ENCODE results near the gene ZNF836. TPM values are rescaled to one million over a fixed set of nuclear protein-coding genes. Genes with fewer than 3 reads are reported as not detected.

Gene ZNF836
- total and polyA plus RNA-seq, 2 donors (not counting 3 experiments of a cell fraction or from before 2014, with no cell fraction given): 2.1 to 9.3 TPM

- TF ChIP-seq POLR2A (IDR thresholded peaks at IDR 0.05; ENCODE audit: low read depth, low read length): peak; percentile 18
- TF ChIP-seq MYC (IDR thresholded peaks at IDR 0.05; ENCODE audit: low read depth, low read length): no peak
- no peak for TF ChIP-seq JUN (IDR thresholded peaks at IDR 0.05; ENCODE audit: borderline replicate concordance, insufficient read depth, insufficient read length, low read depth)
- intact Hi-C loops (cut with micrococcal nuclease) (loop anchor here (5.0 kb wide), 2 partner anchors 45 to 165 kb away; partner anchors contain the start of gene ZNF614), dilution Hi-C loops (cut with MboI; ENCODE audit: extremely low pct_ligation_motif_present, low sequenced_read_pairs) (no loop called here)
- CTCF ChIA-PET: no interaction called here
- no peak overlapping the region for H3K27ac ChIP-seq (ENCODE audit: insufficient read depth, low read depth, low read length)
- BruUV-seq (replicated peaks): no TSS peak
- no peak for FAIRE-seq
- peaks cover 16% of the 10 kb centered on the region for H3K4me1 ChIP-seq (ENCODE audit: control insufficient read depth, extremely low read depth, insufficient read depth, low read length)
- no peaks in the 10 kb centered on the region for H3K9me3 ChIP-seq (replicated peaks; ENCODE audit: control insufficient read depth, insufficient read depth, low read length)
- peaks cover 67% of the 10 kb centered on the region for H3K79me2 ChIP-seq (ENCODE audit: control insufficient read depth, insufficient read depth, low read length)
- H3K27me3 ChIP-seq (ENCODE audit: control insufficient read depth in 2 of 2, insufficient read depth in 2 of 2, low read length in 2 of 2): no peaks in the 10 kb centered on the region
- no peaks in the 10 kb centered on the region for H3K9me1 ChIP-seq (replicated peaks; ENCODE audit: control insufficient read depth, extremely low read depth, insufficient read depth, low read length)
- no peak overlapping the region for H3K4me2 ChIP-seq (ENCODE audit: insufficient read depth, low read length)
- H2AFZ ChIP-seq (ENCODE audit: low read depth, low read length): no peak overlapping the region
- POLR2A ChIA-PET: interaction anchor here (0.7 kb wide), 1 partner anchor 10 kb away, joined by 4 read pairs; no protein-coding TSS in a partner anchor
- H3K9ac ChIP-seq (replicated peaks; ENCODE audit: extremely low read depth, insufficient read depth, low read length): no peak overlapping the region
- no peak for DNase-seq (ENCODE audit: low read depth, low spot score)
- no peak overlapping the region for H3K4me3 ChIP-seq (replicated peaks in 1 of 3; ENCODE audit: insufficient read depth in 1 of 3, low read depth in 1 of 3, low read length in 3 of 3)
- H3K36me3 ChIP-seq (ENCODE audit: control insufficient read depth in 2 of 2, extremely low read depth in 1 of 2, insufficient read depth in 2 of 2, low read length in 2 of 2): peaks cover 4 to 12% of the 10 kb centered on the region in 2 experiments
- no peaks in the 10 kb centered on the region for H4K20me1 ChIP-seq (replicated peaks; ENCODE audit: control insufficient read depth, extremely low read depth, insufficient read depth, low read length)
Observed at GRCh38 chr19:52191951-52192350, 20.5 kb upstream of the ZNF836 start.

GRCh38 chr19:52191389-52191788, 20.0 kb upstream of the ZNF836 start:
- no peak for TF ChIP-seq GATA2 (IDR thresholded peaks at IDR 0.05; ENCODE audit: insufficient read depth, insufficient read length, low read depth, low read length)
- no peak for TF ChIP-seq CTCF (IDR thresholded peaks at IDR 0.05; ENCODE audit: extremely low read depth in 1 of 2, insufficient read depth in 1 of 2, low read depth in 1 of 2, low read length in 2 of 2)
- no peak for TF ChIP-seq POLR2A (IDR thresholded peaks at IDR 0.05; ENCODE audit: low read depth, low read length)
- TF ChIP-seq FOS (IDR thresholded peaks at IDR 0.05; ENCODE audit: borderline replicate concordance, insufficient read depth, low read length): no peak
- no peak for TF ChIP-seq JUN (IDR thresholded peaks at IDR 0.05; ENCODE audit: borderline replicate concordance, insufficient read depth, insufficient read length, low read depth)
- no peak for TF ChIP-seq MYC (IDR thresholded peaks at IDR 0.05; ENCODE audit: low read depth, low read length)
- TF ChIP-seq MAX (IDR thresholded peaks at IDR 0.05; ENCODE audit: insufficient read depth, insufficient read length): no peak
- TF ChIP-seq POLR2AphosphoS5 (IDR thresholded peaks at IDR 0.05; ENCODE audit: insufficient read depth, low read depth, low read length): no peak
- dilution Hi-C loops (cut with MboI; ENCODE audit: extremely low pct_ligation_motif_present, low sequenced_read_pairs) (no loop called here), intact Hi-C loops (cut with micrococcal nuclease) (loop anchor here (5.0 kb wide), 2 partner anchors 46 to 164 kb away; partner anchors contain the start of gene ZNF614)
- H2AFZ ChIP-seq (ENCODE audit: low read depth, low read length): no peak overlapping the region
- FAIRE-seq: no peak
- peaks cover 2 to 9% of the 10 kb centered on the region in 2 experiments for H3K36me3 ChIP-seq (ENCODE audit: control insufficient read depth in 2 of 2, extremely low read depth in 1 of 2, insufficient read depth in 2 of 2, low read length in 2 of 2)
- no TSS peak for BruUV-seq (replicated peaks)
- H3K79me2 ChIP-seq (ENCODE audit: control insufficient read depth, insufficient read depth, low read length): peaks cover 62% of the 10 kb centered on the region
- no peaks in the 10 kb centered on the region for H4K20me1 ChIP-seq (replicated peaks; ENCODE audit: control insufficient read depth, extremely low read depth, insufficient read depth, low read length)
- H3K4me2 ChIP-seq (ENCODE audit: insufficient read depth, low read length): peak overlapping the region; percentile 85
- CTCF ChIA-PET: interaction anchor here (1.1 kb wide), 1 partner anchor 53 kb away, joined by 3 read pairs; no protein-coding TSS in a partner anchor
- POLR2A ChIA-PET: no interaction called here
- no peaks in the 10 kb centered on the region for H3K27me3 ChIP-seq (ENCODE audit: control insufficient read depth in 2 of 2, insufficient read depth in 2 of 2, low read length in 2 of 2)
- no peaks in the 10 kb centered on the region for H3K9me1 ChIP-seq (replicated peaks; ENCODE audit: control insufficient read depth, extremely low read depth, insufficient read depth, low read length)
- peaks cover 16% of the 10 kb centered on the region for H3K4me1 ChIP-seq (ENCODE audit: control insufficient read depth, extremely low read depth, insufficient read depth, low read length)
- H3K9me3 ChIP-seq (replicated peaks; ENCODE audit: control insufficient read depth, insufficient read depth, low read length): no peaks in the 10 kb centered on the region
- peak overlapping the region; percentile 74 to 95 (median 95) for H3K4me3 ChIP-seq (replicated peaks in 1 of 3; ENCODE audit: insufficient read depth in 1 of 3, low read depth in 1 of 3, low read length in 3 of 3)
- DNase-seq (ENCODE audit: low read depth, low spot score): no peak
- peak overlapping the region; percentile 99 for H3K9ac ChIP-seq (replicated peaks; ENCODE audit: extremely low read depth, insufficient read depth, low read length)
- no peak overlapping the region for H3K27ac ChIP-seq (ENCODE audit: insufficient read depth, low read depth, low read length)

All from endothelial cell of umbilical vein (primary cell).